ENCODE data around the gene ABLIM1.

Gene ABLIM1

GRCh38 chr10:114511881-114512280 lies 146.2 kb downstream of the ABLIM1 start:
- DNase-seq = no peak

GRCh38 chr10:114508376-114508775 lies 149.7 kb downstream of the ABLIM1 start:
- no peak for DNase-seq

- DNase-seq = peak; percentile 59
Measured at GRCh38 chr10:114507449-114507848, 150.6 kb downstream of the ABLIM1 start.

- no peak for DNase-seq
Measured at GRCh38 chr10:114506871-114507385, 151.1 kb downstream of the ABLIM1 start.

- no peak for DNase-seq
Measured at GRCh38 chr10:114504769-114505579, 153.1 kb downstream of the ABLIM1 start.

GRCh38 chr10:114502074-114502473 lies 156.0 kb downstream of the ABLIM1 start:
- no peak for DNase-seq

GRCh38 chr10:114501650-114502049 lies 156.4 kb downstream of the ABLIM1 start:
- no peak for DNase-seq

GRCh38 chr10:114500643-114501042 lies 157.4 kb downstream of the ABLIM1 start:
- no peak for DNase-seq

GRCh38 chr10:114499630-114500190 lies 158.4 kb downstream of the ABLIM1 start:
- DNase-seq = no peak

GRCh38 chr10:114499116-114499515 lies 159.0 kb downstream of the ABLIM1 start:
- DNase-seq = no peak

GRCh38 chr10:114498413-114499111 lies 159.5 kb downstream of the ABLIM1 start:
- no peak for DNase-seq

GRCh38 chr10:114495303-114495702 lies 162.8 kb downstream of the ABLIM1 start:
- DNase-seq = no peak

GRCh38 chr10:114492351-114493037 lies 165.6 kb downstream of the ABLIM1 start:
- no peak for DNase-seq

- no peak for DNase-seq
Measured at GRCh38 chr10:114491933-114492332, 166.1 kb downstream of the ABLIM1 start.

- DNase-seq = no peak
Measured at GRCh38 chr10:114491419-114491818, 166.7 kb downstream of the ABLIM1 start.

- no peak for DNase-seq
Measured at GRCh38 chr10:114489521-114490310, 168.4 kb downstream of the ABLIM1 start.

GRCh38 chr10:114487815-114488536 lies 170.1 kb downstream of the ABLIM1 start:
- DNase-seq = no peak

- no peak for DNase-seq
Measured at GRCh38 chr10:114486938-114487814, 170.9 kb downstream of the ABLIM1 start.

GRCh38 chr10:114485696-114486400 lies 172.2 kb downstream of the ABLIM1 start:
- DNase-seq = no peak

GRCh38 chr10:114483575-114483974 lies 174.5 kb downstream of the ABLIM1 start:
- no peak for DNase-seq
